Heart left ventricle (tissue), 16 donors: ENCODE data around the gene MINDY2. TPM values are rescaled to one million over a fixed set of nuclear protein-coding genes. Genes with fewer than 3 reads are reported as not detected.

ENCODE experiments used
- ATAC-seq, 4 donors: fragments of 200-7000 bp; cut with Tn5 transposase; one replicate each; pipeline ENCODE4 v1.9.1; 2020 to 2022; ENCODE audit warnings: moderate library complexity in 4 of 4, mild to moderate bottlenecking in 3 of 4, moderate number of reproducible peaks in 1 of 4
- DNase-seq, 5 donors: peaks; one replicate each; pipeline ENCODE4 v3.0.0-alpha.2; 2020
- H3K27ac ChIP-seq, 12 donors: fragments of 200-600 bp; sonication (generic) in 4 of 12; one replicate each; pipeline versions ENCODE4 v1.5.0 to v1.8.0; 2016 to 2022; ENCODE audit warnings: mild to moderate bottlenecking in 2 of 12
- H3K27me3 ChIP-seq, 9 donors: fragments of 200-600 bp; sonication (generic) in 2 of 9; one replicate each; pipeline versions ENCODE4 v1.5.1 to v1.8.0; 2016 to 2022; ENCODE audit warnings: mild to moderate bottlenecking in 3 of 9
- H3K36me3 ChIP-seq, 9 donors: fragments of 200-600 bp; sonication (generic) in 2 of 9; one replicate each; pipeline versions ENCODE4 v1.5.0 to v1.8.0; 2018 to 2022; ENCODE audit warnings: mild to moderate bottlenecking in 2 of 9
- H3K4me1 ChIP-seq, 12 donors: fragments of 200-600 bp; sonication (generic) in 4 of 12; one replicate each; pipeline versions ENCODE4 v1.5.0 to v1.8.0; 2016 to 2022; ENCODE audit warnings: mild to moderate bottlenecking in 3 of 12
- H3K4me3 ChIP-seq, 12 donors: fragments of 200-600 bp; sonication (generic) in 4 of 12; one replicate each; pipeline versions ENCODE4 v1.5.0 to v1.8.0; 2017 to 2022; ENCODE audit warnings: mild to moderate bottlenecking in 9 of 12, moderate library complexity in 4 of 12
- H3K9me3 ChIP-seq, 12 donors: fragments of 200-600 bp; sonication (generic) in 4 of 12; one replicate each; pipeline versions ENCODE4 v1.5.0 to v1.8.0; 2016 to 2022; ENCODE audit warnings: mild to moderate bottlenecking in 1 of 12
- CTCF ChIP-seq, 12 donors: fragments of 200-600 bp; sonication (generic) in 4 of 12; IDR thresholded peaks; one replicate each; pipeline versions ENCODE4 v1.5.0 to v1.8.0; 2018 to 2022; ENCODE audit warnings: antibody characterized with exemption in 12 of 12, mild to moderate bottlenecking in 5 of 12
- POLR2A ChIP-seq, 2 donors: fragments of 450-650 bp; IDR thresholded peaks; one replicate each; pipeline ENCODE4 v1.6.1; 2017; ENCODE audit warnings: antibody characterized with exemption in 2 of 2, mild to moderate bottlenecking in 2 of 2, moderate library complexity in 2 of 2
- WGBS, 4 donors: extraction: QIAGEN DNeasy Blood & Tissue Kit in 2 of 4; methylation state at CpG; one replicate each; pipeline versions ENCODE4 v1.1.5 to v1.1.7; 2013 to 2018; 5-methylcytosine and 5-hydroxymethylcytosine counted together
- intact Hi-C, 10 donors: fragments of 100-400 bp; cut with DNase I; formaldehyde crosslinking; loops; one replicate each; pipeline versions ENCODE4 v1.11.1 to v1.14.2; 2022
- polyA plus RNA-seq, 2 donors: library from polyadenylated mRNA; stranded (reverse); fragments of 200-250 nt; gene quantifications; one replicate each; pipeline ENCODE4 v1.2.3, GENCODE V29; 2013
- total RNA-seq, 9 donors: library from RNA; depleted of rRNA in 2 of 9; stranded (reverse); fragments of >200 nt in 2 of 9; fragmentation: NEBNext Ultra II Directional in 3 of 9; extraction: Animal tissue kit (Norgen Biotek cat#: 25700) in 3 of 9; gene quantifications; one replicate each; pipeline versions ENCODE4 v1.1.0 to v1.2.4, GENCODE V29; 2016 to 2023
- donor health status: ischemic (EF 13 %, LVEDD 7.1; RV severe dilation, severe dysfunction).
- donor health status: healthy with polysubstance abuse.
- donor health status: DM: no; HTN: yes; CAD: no.
- donor health status: DM: no; HTN: no; CAD: no.
- donor health status: ischemic (EF 25% LVEDD 6.9; RV normal size, moderate dysfunction).
- donor health status: ischemic (EF 25% LVEDD 5.7; RV mildly dilated, moderate dysfunction).
- donor health status: healthy.
- donor health status: DM: yes; HTN: yes; CAD: no.
- donor health status: ischemic (EF 35%, LVEDD 5.7; RV mildly dilated, moderate dysfunction).
- donor health status: nonischemic (EF 11% LVEDD 7.7; RV severe dilation, severe dysfunction).
- donor health status: DM: yes; HTN: yes; CAD: no.
- donor health status: PGD.
- donor health status: ischemic (EF 29% LVEDD 5.4; RV normal size, mild dysfunction).
- donor health status: nonischemic (EF 23%, LVEDD 6.1; RV moderate dilation, normal function).

The MINDY2 gene
- total and polyA plus RNA-seq, 11 donors: 9.4 to 31.8 (median 25.3) TPM

GRCh38 chr15:58873267-58873666 is 102.2 kb downstream of the MINDY2 start:
- intact Hi-C loops: no loop called here
- WGBS, 4 donors: 80 to 90% (median 86%) methylated on average over 1 of the region's 1 CpG
- H3K9me3 ChIP-seq: no peaks in the 10 kb centered on the region
- H3K27ac ChIP-seq: no peak overlapping the region
- peaks cover 0 to 21% (median 16%) of the 10 kb centered on the region in 9 donors for H3K36me3 ChIP-seq
- H3K4me3 ChIP-seq: no peak overlapping the region
- H3K4me1 ChIP-seq: no peaks in the 10 kb centered on the region
- no peak for DNase-seq
- no peak for TF ChIP-seq POLR2A (IDR thresholded peaks at IDR 0.05)
- no peak for TF ChIP-seq CTCF (IDR thresholded peaks at IDR 0.05)
- ATAC-seq: no peak
- no peaks in the 10 kb centered on the region for H3K27me3 ChIP-seq

GRCh38 chr15:58875343-58875742 is 104.2 kb downstream of the MINDY2 start:
- Histone ChIP-seq H3K4me3 (no peak overlapping the region), H3K4me1 (no peaks in the 10 kb centered on the region), H3K36me3 (peaks cover 0 to 42% (median 36%) of the 10 kb centered on the region in 9 donors), H3K27me3 (no peaks in the 10 kb centered on the region), H3K27ac (no peak overlapping the region), H3K9me3 (no peaks in the 10 kb centered on the region)
- TF ChIP-seq POLR2A (IDR thresholded peaks at IDR 0.05): no peak
- ATAC-seq (no peak), DNase-seq (no peak)
- intact Hi-C loops: no loop called here

GRCh38 chr15:58876306-58877106 is 105.4 kb downstream of the MINDY2 start:
- intact Hi-C loops: no loop called here
- TF ChIP-seq CTCF (IDR thresholded peaks at IDR 0.05): no peak
- TF ChIP-seq POLR2A (IDR thresholded peaks at IDR 0.05): no peak
- H3K27ac ChIP-seq: no peak overlapping the region
- no peak overlapping the region for H3K4me3 ChIP-seq
- peaks cover 0 to 54% (median 48%) of the 10 kb centered on the region in 9 donors for H3K36me3 ChIP-seq
- H3K9me3 ChIP-seq: no peaks in the 10 kb centered on the region
- no peaks in the 10 kb centered on the region for H3K4me1 ChIP-seq
- no peak for DNase-seq
- no peaks in the 10 kb centered on the region for H3K27me3 ChIP-seq
- WGBS, 4 donors: 77 to 88% (median 79%) methylated on average over 7 of the region's 7 CpGs
- ATAC-seq: no peak

GRCh38 chr15:58877999-58878825 is 107.1 kb downstream of the MINDY2 start:
- DNase-seq (no peak), ATAC-seq (no peak)
- H3K36me3 ChIP-seq: peaks cover under 1 to 71% (median 65%) of the 10 kb centered on the region in 9 donors
- no peaks in the 10 kb centered on the region for H3K27me3 ChIP-seq
- H3K27ac ChIP-seq: no peak overlapping the region
- H3K9me3 ChIP-seq: no peaks in the 10 kb centered on the region
- 95 to 97% (median 97%) methylated on average over 12 of the region's 12 CpGs for WGBS, 4 donors
- H3K4me1 ChIP-seq: no peaks in the 10 kb centered on the region
- TF ChIP-seq CTCF (IDR thresholded peaks at IDR 0.05) (no peak), POLR2A (IDR thresholded peaks at IDR 0.05) (no peak)
- intact Hi-C loops: no loop called here
- no peak overlapping the region for H3K4me3 ChIP-seq
